H1 (cell line): Measurements from ENCODE around the gene PIK3CA. TPM values are rescaled to one million over a fixed set of nuclear protein-coding genes. Genes with fewer than 3 reads are reported as not detected.

Source experiments
- CHD1 ChIP-seq: IDR thresholded peaks from 2 replicates; pipeline ENCODE4 v1.6.1; 2012; ENCODE audit warnings: low read depth, low read length, improper control_type of control experiment
- EP300 ChIP-seq, 2 experiments: IDR thresholded peaks; 1 replicate in 1 of 2; 2 replicates in 1 of 2; pipeline ENCODE4 v1.6.1; 2011 to 2012; ENCODE audit warnings: low read depth in 2 of 2, low read length in 2 of 2, mild to moderate bottlenecking in 2 of 2, borderline replicate concordance in 1 of 2, inconsistent platforms in 1 of 2, moderate library complexity in 1 of 2
- RNF2 ChIP-seq: fragments of 200-900, 300-1000 bp; sonication (generic); IDR thresholded peaks from 2 replicates; pipeline ENCODE4 v1.7.1; 2016; ENCODE audit warnings: borderline replicate concordance, low read depth, mild to moderate bottlenecking, antibody characterized with exemption, low read length; ENCODE audit not compliant: poor library complexity, severe bottlenecking; ENCODE audit errors: missing control alignments
- SUZ12 ChIP-seq: fragments of 200-600 bp; sonication (generic); IDR thresholded peaks from 2 replicates; pipeline ENCODE4 v1.6.1; 2012; ENCODE audit warnings: mild to moderate bottlenecking, inconsistent platforms, low read length, moderate library complexity, mixed read lengths
- polyA plus RNA-seq, 7 experiments: library from polyadenylated mRNA; depleted of rRNA in 3 of 7; stranded (reverse) in 5 of 7; unstranded in 2 of 7; fragments of >200 nt in 5 of 7; fragments of 200-250 nt in 2 of 7; gene quantifications; 1 replicate in 5 of 7; 2 replicates in 1 of 7; 4 replicates in 1 of 7; pipeline versions ENCODE4 v1.2.1 to v1.2.3, GENCODE V29; 2011 to 2013; ENCODE audit warnings: missing spikeins in 2 of 7, mixed read lengths in 2 of 7
- total RNA-seq: library from RNA; stranded (reverse); fragmentation: NEBNext Ultra II Directional; extraction: Animal tissue kit (Norgen Biotek cat#: 25700); gene quantifications from 2 replicates; pipeline ENCODE4 v1.2.1, GENCODE V29; 2021
- TF ChIP-seq, protein P1 (sequence below): IDR thresholded peaks from 2 replicates; pipeline ENCODE4 v1.6.1; 2012; ENCODE audit warnings: low read length, inconsistent platforms

The PIK3CA gene
- total and polyA plus RNA-seq, 2 of the 8 experiments (the other 6 are each of a cell fraction or from before 2014, with no cell fraction given): 1.6 to 11.3 TPM

DNA sequence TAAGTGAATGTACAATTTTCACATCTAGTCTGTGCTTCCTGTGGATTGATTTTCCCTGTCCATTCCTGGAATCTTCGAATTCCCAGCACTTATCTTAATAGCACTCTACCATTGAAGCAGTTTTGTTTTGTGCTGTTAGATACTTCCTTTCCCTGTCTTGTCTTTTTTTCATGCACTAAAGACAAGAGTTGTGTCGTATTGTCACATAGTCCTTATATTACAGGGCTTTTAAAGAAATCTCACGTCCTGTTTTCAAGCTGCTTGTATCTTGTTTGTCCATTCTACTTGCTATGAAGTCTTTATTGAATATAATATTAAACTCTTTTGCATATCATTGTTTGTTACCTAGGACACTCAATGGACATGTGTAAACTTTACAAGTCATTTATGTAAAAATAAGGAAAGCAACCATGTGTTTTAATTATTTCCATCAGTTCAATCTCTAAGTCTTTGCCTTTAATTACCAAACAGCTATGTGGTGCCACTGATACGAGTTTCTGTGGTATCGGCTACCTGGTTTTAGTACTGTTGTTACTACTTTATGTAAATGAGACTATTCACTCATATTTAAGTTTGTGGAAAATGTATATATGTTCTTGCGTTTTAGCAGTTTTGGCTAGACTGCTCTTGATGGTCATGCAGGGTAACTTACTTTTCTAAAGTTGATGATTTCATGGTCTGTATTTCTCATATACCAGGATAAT is 10.3 kb downstream of the PIK3CA start (continued):
- TF ChIP-seq EP300 (IDR thresholded peaks at IDR 0.05; ENCODE audit: borderline replicate concordance in 1 of 2, low read depth in 2 of 2, low read length in 2 of 2) (no peak), CHD1 (no peak), RNF2 (no peak), SUZ12 (no peak)
- TF ChIP-seq, protein P1, sequence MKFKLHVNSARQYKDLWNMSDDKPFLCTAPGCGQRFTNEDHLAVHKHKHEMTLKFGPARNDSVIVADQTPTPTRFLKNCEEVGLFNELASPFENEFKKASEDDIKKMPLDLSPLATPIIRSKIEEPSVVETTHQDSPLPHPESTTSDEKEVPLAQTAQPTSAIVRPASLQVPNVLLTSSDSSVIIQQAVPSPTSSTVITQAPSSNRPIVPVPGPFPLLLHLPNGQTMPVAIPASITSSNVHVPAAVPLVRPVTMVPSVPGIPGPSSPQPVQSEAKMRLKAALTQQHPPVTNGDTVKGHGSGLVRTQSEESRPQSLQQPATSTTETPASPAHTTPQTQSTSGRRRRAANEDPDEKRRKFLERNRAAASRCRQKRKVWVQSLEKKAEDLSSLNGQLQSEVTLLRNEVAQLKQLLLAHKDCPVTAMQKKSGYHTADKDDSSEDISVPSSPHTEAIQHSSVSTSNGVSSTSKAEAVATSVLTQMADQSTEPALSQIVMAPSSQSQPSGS: no peak
